GM23338 (cell line): Measurements from ENCODE around the gene FMN1. TPM values are rescaled to one million over a fixed set of nuclear protein-coding genes. Genes with fewer than 3 reads are reported as not detected.

ENCODE experiments used
- ATAC-seq: fragments of 200-7000 bp; cut with Tn5 transposase; 3 replicates; pipeline ENCODE4 v1.9.1; 2020
- DNase-seq: peaks from one replicate; pipeline ENCODE4 v3.0.0-alpha.2; 2015; ENCODE audit warnings: low spot score
- H2AFZ ChIP-seq: fragments of 200-600 bp; sonication (generic); 2 replicates; pipeline ENCODE4 v1.8.0; 2016; ENCODE audit warnings: antibody characterized with exemption, mild to moderate bottlenecking, moderate library complexity
- H3F3A ChIP-seq: fragments of 200-600 bp; sonication (generic); replicated peaks from 2 replicates; pipeline ENCODE4 v1.8.0; 2017; ENCODE audit warnings: antibody characterized with exemption, mixed run types, low read depth
- H3K27ac ChIP-seq: fragments of 200-600 bp; sonication (generic); 2 replicates; pipeline ENCODE4 v1.6.1; 2016; ENCODE audit warnings: low read depth
- H3K27me3 ChIP-seq: fragments of 200-600 bp; sonication (generic); 2 replicates; pipeline ENCODE4 v1.8.0; 2016; ENCODE audit warnings: mild to moderate bottlenecking, mixed run types, moderate library complexity; ENCODE audit not compliant: insufficient read depth
- H3K36me3 ChIP-seq: fragments of 200-600 bp; sonication (generic); 2 replicates; pipeline ENCODE4 v1.8.0; 2016; ENCODE audit warnings: mild to moderate bottlenecking; ENCODE audit not compliant: insufficient read depth
- H3K4me1 ChIP-seq: fragments of 200-600 bp; sonication (generic); 2 replicates; pipeline ENCODE4 v1.8.0; 2016; ENCODE audit warnings: mild to moderate bottlenecking, moderate library complexity; ENCODE audit not compliant: insufficient read depth
- H3K4me2 ChIP-seq: fragments of 200-600 bp; sonication (generic); 2 replicates; pipeline ENCODE4 v1.7.1; 2017; ENCODE audit warnings: mixed run types
- H3K4me3 ChIP-seq: fragments of 200-600 bp; sonication (generic); 2 replicates; pipeline ENCODE4 v1.6.1; 2016; ENCODE audit warnings: mixed run types
- H3K79me2 ChIP-seq: fragments of 200-600 bp; sonication (generic); replicated peaks from 2 replicates; pipeline ENCODE4 v1.8.0; 2017; ENCODE audit warnings: mild to moderate bottlenecking; ENCODE audit not compliant: insufficient read depth
- H3K9me2 ChIP-seq: fragments of 200-600 bp; sonication (generic); 2 replicates; pipeline ENCODE4 v1.8.0; 2017; ENCODE audit not compliant: insufficient read depth
- H4K20me1 ChIP-seq: fragments of 200-600 bp; sonication (generic); replicated peaks from 2 replicates; pipeline ENCODE4 v1.8.0; 2017; ENCODE audit warnings: mild to moderate bottlenecking; ENCODE audit not compliant: insufficient read depth
- H3K27ac Mint-ChIP-seq: 2 replicates; pipeline ENCODE4 v1.8.0; 2020; ENCODE audit warnings: inconsistent platforms, mild to moderate bottlenecking, moderate library complexity, mixed read lengths
- H3K27me3 Mint-ChIP-seq: 3 replicates; pipeline ENCODE4 v1.8.0; 2022; ENCODE audit warnings: low read depth, mild to moderate bottlenecking, moderate library complexity, mixed read lengths, inconsistent platforms; ENCODE audit not compliant: insufficient read depth, poor library complexity
- H3K36me3 Mint-ChIP-seq: 3 replicates; pipeline ENCODE4 v1.8.0; 2021; ENCODE audit warnings: low read depth, mild to moderate bottlenecking, inconsistent platforms, moderate library complexity, mixed read lengths
- H3K4me1 Mint-ChIP-seq: 3 replicates; pipeline ENCODE4 v1.8.0; 2020; ENCODE audit warnings: mild to moderate bottlenecking, inconsistent platforms, mixed read lengths
- H3K4me3 Mint-ChIP-seq: 3 replicates; pipeline ENCODE4 v1.8.0; 2021; ENCODE audit warnings: moderate library complexity, mild to moderate bottlenecking, inconsistent platforms, mixed read lengths
- H3K9me3 Mint-ChIP-seq: 3 replicates; pipeline ENCODE4 v1.8.0; 2020; ENCODE audit warnings: moderate library complexity, mild to moderate bottlenecking, inconsistent platforms, mixed read lengths
- CREB1 ChIP-seq: fragments of 250-450 bp; sonication (Bioruptor Pico); IDR thresholded peaks from 2 replicates; pipeline ENCODE4 v1.5.0; 2020; ENCODE audit warnings: low read depth, mild to moderate bottlenecking, moderate library complexity
- EZH2 ChIP-seq: fragments of 200-600 bp; sonication (generic); IDR thresholded peaks from one replicate; pipeline ENCODE4 v1.8.0; 2017; ENCODE audit warnings: antibody characterized with exemption, mild to moderate bottlenecking, low read depth; ENCODE audit not compliant: unreplicated experiment
- JUNB ChIP-seq: IDR thresholded peaks from one replicate; pipeline ENCODE4 v1.6.1; 2016; ENCODE audit warnings: antibody characterized with exemption; ENCODE audit not compliant: unreplicated experiment
- NANOG ChIP-seq: IDR thresholded peaks from 2 replicates; pipeline ENCODE4 v1.6.1; 2016; ENCODE audit warnings: antibody characterized with exemption, borderline replicate concordance
- POLR2AphosphoS5 ChIP-seq: IDR thresholded peaks from 2 replicates; pipeline ENCODE4 v1.6.1; 2016; ENCODE audit warnings: antibody characterized with exemption, low read depth
- STAT1 ChIP-seq: IDR thresholded peaks from one replicate; pipeline ENCODE4 v1.6.1; 2016; ENCODE audit warnings: antibody characterized with exemption; ENCODE audit not compliant: unreplicated experiment
- ZNF331 ChIP-seq: fragments of 250-450 bp; sonication (Bioruptor Pico); IDR thresholded peaks from 2 replicates; pipeline ENCODE4 v1.5.0; 2020; ENCODE audit warnings: low read depth, mild to moderate bottlenecking, moderate library complexity
- polyA plus RNA-seq: library from polyadenylated mRNA; unstranded; fragments of >200 nt; fragmentation: Nextera tagmentation; extraction: Ambion mirVana; gene quantifications from 2 replicates; pipeline ENCODE4 v1.2.1, GENCODE V29; 2016
- total RNA-seq: library from RNA; depleted of rRNA; stranded (reverse); fragments of >200 nt; shearing (Covaris generic); gene quantifications from 2 replicates; pipeline ENCODE4 v1.2.3, GENCODE V29; 2014
- TF ChIP-seq, protein P1 (sequence below): fragments of 250-450 bp; sonication (Bioruptor Pico); IDR thresholded peaks from 2 replicates; pipeline ENCODE4 v1.5.0; 2020; ENCODE audit warnings: mild to moderate bottlenecking, moderate library complexity
- TF ChIP-seq, protein P2 (sequence below), 2 experiments: fragments of 200-600 bp in 1 of 2; sonication (generic) in 1 of 2; conservative IDR thresholded peaks; 2 replicates each; pipeline versions ENCODE4 v1.5.1 to v1.6.1; 2016 to 2017; ENCODE audit warnings: antibody characterized with exemption in 2 of 2, low read depth in 2 of 2, mild to moderate bottlenecking in 2 of 2, moderate library complexity in 1 of 2

FMN1 gene
- total and polyA plus RNA-seq, 2 experiments from 2014 or later, result 1.2 to 1.6 TPM

DNA sequence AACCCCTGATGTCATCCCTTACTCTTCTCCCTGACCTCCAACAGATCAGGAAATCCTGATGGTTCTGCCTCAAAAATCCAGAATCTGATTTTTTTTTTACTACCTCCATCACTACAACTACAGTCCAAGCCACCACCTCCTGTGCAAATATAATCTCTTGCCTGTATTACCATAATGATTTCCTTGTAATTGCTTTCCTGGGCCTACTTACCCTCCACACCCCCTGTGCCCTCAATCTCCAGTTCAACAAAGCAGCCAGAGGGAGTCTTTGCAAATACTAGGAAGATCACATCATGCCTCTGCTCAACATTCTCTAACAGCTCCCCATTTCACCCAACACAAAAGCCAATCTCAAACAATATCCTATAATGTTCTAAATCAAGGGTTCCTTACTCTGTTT lies 159.9 kb downstream of the FMN1 start:
- no peak overlapping the region for H3K27ac Mint-ChIP-seq
- TF ChIP-seq NANOG (no peak), JUNB (no peak), EZH2 (no peak), STAT1 (no peak), POLR2AphosphoS5 (no peak), ZNF331 (CRISPR knock-in tag) (no peak), CREB1 (CRISPR knock-in tag) (no peak)
- TF ChIP-seq, protein P1, sequence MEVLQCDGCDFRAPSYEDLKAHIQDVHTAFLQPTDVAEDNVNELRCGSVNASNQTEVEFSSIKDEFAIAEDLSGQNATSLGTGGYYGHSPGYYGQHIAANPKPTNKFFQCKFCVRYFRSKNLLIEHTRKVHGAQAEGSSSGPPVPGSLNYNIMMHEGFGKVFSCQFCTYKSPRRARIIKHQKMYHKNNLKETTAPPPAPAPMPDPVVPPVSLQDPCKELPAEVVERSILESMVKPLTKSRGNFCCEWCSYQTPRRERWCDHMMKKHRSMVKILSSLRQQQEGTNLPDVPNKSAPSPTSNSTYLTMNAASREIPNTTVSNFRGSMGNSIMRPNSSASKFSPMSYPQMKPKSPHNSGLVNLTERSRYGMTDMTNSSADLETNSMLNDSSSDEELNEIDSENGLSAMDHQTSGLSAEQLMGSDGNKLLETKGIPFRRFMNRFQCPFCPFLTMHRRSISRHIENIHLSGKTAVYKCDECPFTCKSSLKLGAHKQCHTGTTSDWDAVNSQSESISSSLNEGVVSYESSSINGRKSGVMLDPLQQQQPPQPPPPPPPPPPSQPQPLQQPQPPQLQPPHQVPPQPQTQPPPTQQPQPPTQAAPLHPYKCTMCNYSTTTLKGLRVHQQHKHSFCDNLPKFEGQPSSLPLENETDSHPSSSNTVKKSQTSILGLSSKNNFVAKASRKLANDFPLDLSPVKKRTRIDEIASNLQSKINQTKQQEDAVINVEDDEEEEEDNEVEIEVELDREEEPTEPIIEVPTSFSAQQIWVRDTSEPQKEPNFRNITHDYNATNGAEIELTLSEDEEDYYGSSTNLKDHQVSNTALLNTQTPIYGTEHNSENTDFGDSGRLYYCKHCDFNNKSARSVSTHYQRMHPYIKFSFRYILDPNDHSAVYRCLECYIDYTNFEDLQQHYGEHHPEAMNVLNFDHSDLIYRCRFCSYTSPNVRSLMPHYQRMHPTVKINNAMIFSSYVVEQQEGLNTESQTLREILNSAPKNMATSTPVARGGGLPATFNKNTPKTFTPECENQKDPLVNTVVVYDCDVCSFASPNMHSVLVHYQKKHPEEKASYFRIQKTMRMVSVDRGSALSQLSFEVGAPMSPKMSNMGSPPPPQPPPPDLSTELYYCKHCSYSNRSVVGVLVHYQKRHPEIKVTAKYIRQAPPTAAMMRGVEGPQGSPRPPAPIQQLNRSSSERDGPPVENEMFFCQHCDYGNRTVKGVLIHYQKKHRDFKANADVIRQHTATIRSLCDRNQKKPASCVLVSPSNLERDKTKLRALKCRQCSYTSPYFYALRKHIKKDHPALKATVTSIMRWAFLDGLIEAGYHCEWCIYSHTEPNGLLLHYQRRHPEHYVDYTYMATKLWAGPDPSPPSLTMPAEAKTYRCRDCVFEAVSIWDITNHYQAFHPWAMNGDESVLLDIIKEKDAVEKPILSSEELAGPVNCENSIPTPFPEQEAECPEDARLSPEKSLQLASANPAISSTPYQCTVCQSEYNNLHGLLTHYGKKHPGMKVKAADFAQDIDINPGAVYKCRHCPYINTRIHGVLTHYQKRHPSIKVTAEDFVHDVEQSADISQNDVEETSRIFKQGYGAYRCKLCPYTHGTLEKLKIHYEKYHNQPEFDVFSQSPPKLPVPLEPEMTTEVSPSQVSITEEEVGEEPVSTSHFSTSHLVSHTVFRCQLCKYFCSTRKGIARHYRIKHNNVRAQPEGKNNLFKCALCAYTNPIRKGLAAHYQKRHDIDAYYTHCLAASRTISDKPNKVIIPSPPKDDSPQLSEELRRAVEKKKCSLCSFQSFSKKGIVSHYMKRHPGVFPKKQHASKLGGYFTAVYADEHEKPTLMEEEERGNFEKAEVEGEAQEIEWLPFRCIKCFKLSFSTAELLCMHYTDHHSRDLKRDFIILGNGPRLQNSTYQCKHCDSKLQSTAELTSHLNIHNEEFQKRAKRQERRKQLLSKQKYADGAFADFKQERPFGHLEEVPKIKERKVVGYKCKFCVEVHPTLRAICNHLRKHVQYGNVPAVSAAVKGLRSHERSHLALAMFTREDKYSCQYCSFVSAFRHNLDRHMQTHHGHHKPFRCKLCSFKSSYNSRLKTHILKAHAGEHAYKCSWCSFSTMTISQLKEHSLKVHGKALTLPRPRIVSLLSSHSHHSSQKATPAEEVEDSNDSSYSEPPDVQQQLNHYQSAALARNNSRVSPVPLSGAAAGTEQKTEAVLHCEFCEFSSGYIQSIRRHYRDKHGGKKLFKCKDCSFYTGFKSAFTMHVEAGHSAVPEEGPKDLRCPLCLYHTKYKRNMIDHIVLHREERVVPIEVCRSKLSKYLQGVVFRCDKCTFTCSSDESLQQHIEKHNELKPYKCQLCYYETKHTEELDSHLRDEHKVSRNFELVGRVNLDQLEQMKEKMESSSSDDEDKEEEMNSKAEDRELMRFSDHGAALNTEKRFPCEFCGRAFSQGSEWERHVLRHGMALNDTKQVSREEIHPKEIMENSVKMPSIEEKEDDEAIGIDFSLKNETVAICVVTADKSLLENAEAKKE (CRISPR knock-in tag), result no peak
- TF ChIP-seq, protein P2, sequence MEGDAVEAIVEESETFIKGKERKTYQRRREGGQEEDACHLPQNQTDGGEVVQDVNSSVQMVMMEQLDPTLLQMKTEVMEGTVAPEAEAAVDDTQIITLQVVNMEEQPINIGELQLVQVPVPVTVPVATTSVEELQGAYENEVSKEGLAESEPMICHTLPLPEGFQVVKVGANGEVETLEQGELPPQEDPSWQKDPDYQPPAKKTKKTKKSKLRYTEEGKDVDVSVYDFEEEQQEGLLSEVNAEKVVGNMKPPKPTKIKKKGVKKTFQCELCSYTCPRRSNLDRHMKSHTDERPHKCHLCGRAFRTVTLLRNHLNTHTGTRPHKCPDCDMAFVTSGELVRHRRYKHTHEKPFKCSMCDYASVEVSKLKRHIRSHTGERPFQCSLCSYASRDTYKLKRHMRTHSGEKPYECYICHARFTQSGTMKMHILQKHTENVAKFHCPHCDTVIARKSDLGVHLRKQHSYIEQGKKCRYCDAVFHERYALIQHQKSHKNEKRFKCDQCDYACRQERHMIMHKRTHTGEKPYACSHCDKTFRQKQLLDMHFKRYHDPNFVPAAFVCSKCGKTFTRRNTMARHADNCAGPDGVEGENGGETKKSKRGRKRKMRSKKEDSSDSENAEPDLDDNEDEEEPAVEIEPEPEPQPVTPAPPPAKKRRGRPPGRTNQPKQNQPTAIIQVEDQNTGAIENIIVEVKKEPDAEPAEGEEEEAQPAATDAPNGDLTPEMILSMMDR (conservative IDR thresholded peaks at IDR 0.05; ENCODE audit: low read depth in 2 of 2), result no peak
- no peaks in the 10 kb centered on the region for H4K20me1 ChIP-seq

More for the DNA sequence above, 159.9 kb downstream of the FMN1 start:
- Histone ChIP-seq H3F3A (no peaks in the 10 kb centered on the region), H3K4me1 (no peaks in the 10 kb centered on the region), H3K4me3 (no peak overlapping the region), H3K27ac (no peak overlapping the region), H3K79me2 (no peaks in the 10 kb centered on the region), H3K27me3 (no peaks in the 10 kb centered on the region), H3K36me3 (no peaks in the 10 kb centered on the region), H3K4me2 (no peak overlapping the region), H3K9me2 (peaks cover 5% of the 10 kb centered on the region; the same call in 1 of the 2 replicates), H2AFZ (no peak overlapping the region)
- Mint-ChIP-seq H3K36me3 (no peaks in the 10 kb centered on the region), H3K4me1 (no peaks in the 10 kb centered on the region), H3K9me3 (no peaks in the 10 kb centered on the region), H3K4me3 (no peak overlapping the region), H3K27me3 (no peaks in the 10 kb centered on the region)
- ATAC-seq (no peak), DNase-seq (no peak)
